ENCODE results near the gene UPK3BL2. TPM values are rescaled to one million over a fixed set of nuclear protein-coding genes. Genes with fewer than 3 reads are reported as not detected.
"Not testable (repeated sequence)": the region's sequence is repeated elsewhere in the genome, so short reads cannot be mapped to it uniquely, and the experiment has no call there.

Gene UPK3BL2
- polyA plus RNA-seq (2014; cell fraction: cytosol; rRNA removed), result 1.1 and 2.4 TPM in 2 replicates
- polyA plus RNA-seq (2014; cell fraction: nucleus; rRNA removed), result 19.3 and 44.0 TPM in 2 replicates

GRCh38 chr7:102543596-102543995 lies at the start of gene UPK3BL2:
UPK3BL2 (minus strand) TSS chr7:102543696; CDS start chr7:102543636, 60 bp downstream.
- not testable (repeated sequence) for DNase-seq (ENCODE audit: low spot score)

- not testable (repeated sequence) for DNase-seq (ENCODE audit: low spot score)
These were observed 49.1 kb upstream of the UPK3BL2 start for GRCh38 chr7:102592477-102593019.

GRCh38 chr7:102589857-102590256 lies 46.4 kb upstream of the UPK3BL2 start:
- DNase-seq (ENCODE audit: low spot score), result not testable (repeated sequence)

- not testable (repeated sequence) for DNase-seq (ENCODE audit: low spot score)
These were observed 40.0 kb upstream of the UPK3BL2 start for GRCh38 chr7:102583495-102583894.

- DNase-seq (ENCODE audit: low spot score), result not testable (repeated sequence)
These were observed 38.2 kb upstream of the UPK3BL2 start for GRCh38 chr7:102581722-102582121.

- not testable (repeated sequence) for DNase-seq (ENCODE audit: low spot score)
These were observed 35.0 kb upstream of the UPK3BL2 start for GRCh38 chr7:102578486-102578885.

DNA sequence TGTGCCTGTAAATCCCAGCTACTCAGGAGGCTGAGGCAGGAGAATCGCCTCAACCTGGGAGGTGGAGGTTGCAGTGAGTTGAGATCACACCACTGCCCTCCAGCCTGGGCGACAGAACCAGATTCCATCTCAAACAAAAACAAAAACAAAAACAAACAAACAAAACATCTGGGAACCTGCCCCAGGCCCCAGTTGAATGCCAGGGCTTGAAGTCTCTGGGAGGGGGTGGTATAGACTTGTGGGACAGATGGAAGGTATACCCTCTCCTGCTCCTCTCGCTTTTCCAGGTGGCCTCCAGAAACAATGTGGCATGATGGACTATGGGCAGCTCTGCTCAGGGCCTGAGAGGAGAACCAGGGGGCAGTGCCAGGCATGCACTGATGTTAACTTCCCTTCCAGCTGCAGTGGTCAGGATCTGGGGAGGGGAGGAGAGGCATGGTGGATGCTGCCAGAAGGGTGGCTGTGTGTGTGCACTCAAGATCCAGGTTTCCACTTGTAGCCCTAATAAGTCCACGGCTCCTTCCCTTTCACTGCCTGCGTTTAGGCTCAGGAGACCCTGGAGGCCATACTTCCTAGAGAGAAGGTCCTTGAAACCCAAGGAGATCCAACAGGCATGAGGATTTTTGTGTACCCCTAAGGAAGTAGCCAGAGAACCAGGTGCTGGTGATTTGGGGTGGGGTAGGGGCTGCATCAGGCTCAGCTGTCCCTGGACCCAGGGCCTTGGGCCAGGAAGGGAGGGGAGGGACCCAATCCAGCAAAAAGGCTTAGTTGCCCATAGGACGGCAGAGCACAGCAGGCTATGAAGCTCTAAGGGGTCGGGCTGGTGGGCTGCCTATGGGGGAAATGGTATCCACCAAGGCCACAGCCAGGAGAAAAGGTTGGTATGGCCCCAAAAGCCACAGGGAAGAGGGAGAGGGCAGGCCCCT lies 34.1 kb upstream of the UPK3BL2 start:
- not testable (repeated sequence) for DNase-seq (ENCODE audit: low spot score)

GRCh38 chr7:102576363-102576762 lies 32.9 kb upstream of the UPK3BL2 start:
- DNase-seq (ENCODE audit: low spot score), result not testable (repeated sequence)

- DNase-seq (ENCODE audit: low spot score), result not testable (repeated sequence)
These were observed 31.1 kb upstream of the UPK3BL2 start for GRCh38 chr7:102574607-102575006.

DNA sequence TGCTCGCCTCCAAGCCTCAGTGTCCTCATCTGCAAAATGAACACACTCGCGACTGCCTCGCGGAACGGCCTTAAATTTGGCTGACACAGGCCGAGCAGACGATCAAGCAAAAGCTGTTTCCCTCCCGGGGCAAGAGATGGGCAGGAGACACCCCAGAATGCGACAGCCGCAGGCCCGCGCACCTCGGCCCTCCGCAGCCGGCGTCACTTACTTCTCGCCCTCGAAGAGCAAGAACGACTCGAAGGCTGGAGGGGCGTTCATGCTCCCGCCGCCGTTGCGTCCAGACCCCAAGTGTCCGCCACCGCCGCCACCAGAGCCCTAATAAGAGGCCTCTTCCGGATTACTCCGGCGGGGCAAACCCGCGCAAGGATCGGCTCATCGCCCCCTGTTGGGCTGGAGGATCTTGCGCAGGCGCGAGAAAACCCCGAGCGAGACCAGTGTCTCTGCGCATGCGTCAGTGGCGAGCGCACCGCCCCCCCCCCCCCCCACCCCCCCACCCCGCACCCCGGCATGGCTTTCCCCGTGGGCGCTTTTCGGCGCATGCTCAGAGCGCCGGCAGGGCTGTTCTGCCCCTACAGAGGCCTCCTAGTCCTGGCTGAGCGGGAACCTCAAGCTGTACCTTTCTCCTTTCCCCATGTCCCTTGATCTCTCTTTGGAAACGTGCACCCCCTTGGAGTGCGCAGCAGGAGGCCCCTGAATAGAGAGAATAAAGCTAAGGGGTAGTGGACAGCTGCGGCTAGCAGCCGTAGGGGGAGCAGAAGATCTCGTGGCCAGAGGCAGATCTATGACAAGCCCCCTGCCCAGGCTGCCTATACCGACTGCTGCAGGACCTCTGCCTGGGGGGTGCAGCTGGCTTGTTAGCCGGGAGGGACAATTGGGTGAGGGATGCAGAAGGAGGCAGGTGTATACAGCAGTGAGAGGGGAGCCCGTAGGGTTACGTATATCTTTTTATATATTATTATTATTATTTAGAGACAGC lies 29.1 kb upstream of the UPK3BL2 start, which contains the start of gene POLR2J3:
Gene POLR2J3 (minus strand): TSS at position 323 of the 979 bp plus-strand sequence. CDS start 62 bp downstream, at position 261.
- DNase-seq (ENCODE audit: low spot score), result peak; percentile 88

DNA sequence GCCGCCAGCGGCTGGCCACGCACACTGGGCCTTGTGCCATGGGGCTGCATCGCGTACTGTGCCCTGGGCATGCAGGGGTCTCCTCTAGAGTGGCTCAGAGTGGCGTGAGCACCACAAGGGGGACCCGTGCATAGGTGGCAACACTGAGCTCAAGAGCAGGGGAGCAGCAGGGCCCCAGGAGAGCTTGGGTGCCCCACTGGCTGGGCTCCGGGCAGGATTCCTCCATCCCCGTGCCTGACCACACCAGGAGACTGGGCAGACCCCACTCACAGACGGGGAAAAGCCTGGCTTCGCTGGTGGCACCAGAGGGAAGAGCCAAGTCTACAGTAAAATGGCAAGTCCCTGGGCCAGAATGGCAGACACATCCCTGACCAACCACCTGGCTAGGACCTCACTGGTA lies 25.1 kb upstream of the UPK3BL2 start:
- not testable (repeated sequence) for DNase-seq (ENCODE audit: low spot score)

GRCh38 chr7:102550808-102551422 lies 7.4 kb upstream of the UPK3BL2 start, which contains the start of gene SPDYE2:
SPDYE2 (plus strand) TSS chr7:102551226; CDS start chr7:102553256, 2,030 bp downstream.
- DNase-seq (ENCODE audit: low spot score), result not testable (repeated sequence)

GRCh38 chr7:102546353-102546752 lies 2.9 kb upstream of the UPK3BL2 start:
- DNase-seq (ENCODE audit: low spot score), result not testable (repeated sequence)

DNA sequence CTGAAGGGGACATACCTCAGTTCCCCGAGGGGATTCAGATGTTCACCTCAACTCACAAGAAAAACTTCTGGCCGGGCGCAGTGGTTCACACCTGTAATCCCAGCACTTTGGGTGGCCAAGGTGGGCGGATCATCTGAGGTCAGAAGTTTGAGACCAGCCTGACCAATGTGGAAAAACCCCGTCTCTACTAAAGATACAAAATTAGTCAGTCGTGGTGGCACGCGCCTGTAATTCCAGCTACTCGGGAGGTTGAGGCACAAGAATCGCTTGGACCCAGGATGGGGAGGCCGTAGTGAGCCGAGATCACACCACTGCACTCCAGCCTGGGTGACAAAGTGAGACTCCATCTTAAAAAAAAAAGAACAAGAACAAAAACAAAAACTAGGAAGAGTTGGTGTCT lies 1.8 kb upstream of the UPK3BL2 start:
- not testable (repeated sequence) for DNase-seq (ENCODE audit: low spot score)

- DNase-seq (ENCODE audit: low spot score), result not testable (repeated sequence)
These were observed 876 bp upstream of the UPK3BL2 start for GRCh38 chr7:102544372-102544771.

DNA sequence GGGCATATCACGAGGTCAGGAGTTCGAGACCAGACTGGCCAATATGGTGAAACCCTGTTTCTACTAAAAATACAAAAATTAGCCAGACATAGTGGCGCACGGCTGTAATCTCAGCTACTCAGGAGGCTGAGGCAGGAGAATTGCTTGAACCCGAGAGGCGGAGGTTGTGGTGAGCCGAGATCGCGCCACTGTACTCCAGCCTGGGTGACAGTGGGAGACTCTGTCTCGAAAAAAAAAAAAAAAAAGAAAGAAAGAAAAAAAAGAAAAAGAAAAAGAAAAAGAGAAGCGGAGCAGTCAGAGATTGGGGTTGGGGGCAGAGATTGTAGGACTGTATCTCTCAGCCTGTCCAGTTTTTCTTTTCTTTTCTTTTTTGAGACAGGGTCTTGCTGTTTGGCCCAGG lies 725 bp downstream of the UPK3BL2 start:
- not testable (repeated sequence) for DNase-seq (ENCODE audit: low spot score)

DNA sequence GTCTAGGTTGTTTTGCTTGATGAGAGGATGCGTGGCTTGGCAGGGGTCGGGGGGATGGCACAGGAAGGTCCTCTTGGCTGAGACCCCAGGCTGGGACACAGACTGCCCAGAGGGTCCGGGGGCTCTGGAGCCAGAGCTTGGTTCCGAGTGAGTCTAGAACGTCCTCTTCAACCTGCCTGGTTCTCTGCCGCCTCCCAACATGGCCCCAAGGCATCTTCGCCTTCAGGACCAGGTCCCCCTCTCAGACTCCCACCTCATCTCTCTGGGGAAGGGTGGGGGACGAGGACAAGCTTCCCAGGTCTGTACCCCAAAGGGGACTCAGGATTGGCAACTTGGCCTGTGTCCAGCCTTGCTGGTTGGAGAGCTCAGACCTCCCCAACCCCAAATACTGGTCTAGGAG lies 1.4 kb downstream of the UPK3BL2 start:
- not testable (repeated sequence) for DNase-seq (ENCODE audit: low spot score)

- DNase-seq (ENCODE audit: low spot score), result not testable (repeated sequence)
These were observed 2.9 kb downstream of the UPK3BL2 start for GRCh38 chr7:102540604-102541003.

DNA sequence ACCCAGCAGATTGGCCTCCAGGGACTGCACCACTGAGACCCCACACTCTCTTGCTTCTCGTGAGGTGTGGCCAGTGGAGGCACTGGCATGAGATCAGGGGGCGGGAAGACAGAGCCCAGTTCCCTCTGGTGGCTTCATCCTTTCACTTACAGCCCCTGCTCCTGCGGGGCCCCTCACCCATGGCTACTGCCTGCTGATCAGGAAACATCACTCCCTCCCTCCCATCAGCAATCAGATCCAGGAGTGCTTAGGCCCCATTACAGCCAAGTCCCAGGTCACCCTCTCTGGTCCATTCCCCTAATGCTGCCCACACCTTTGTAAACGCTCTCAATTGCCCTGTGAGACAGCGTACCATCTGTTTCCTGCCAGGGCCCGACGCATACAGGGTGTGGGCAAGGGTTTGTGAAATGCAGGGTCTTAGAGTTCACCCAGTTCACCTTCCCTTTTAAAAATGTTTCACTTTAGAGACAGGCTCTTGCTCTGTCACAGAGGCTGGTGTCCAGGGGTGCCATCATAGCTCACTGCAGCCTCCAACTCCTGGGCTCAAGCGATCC lies 8.4 kb downstream of the UPK3BL2 start:
- DNase-seq (ENCODE audit: low spot score), result not testable (repeated sequence)

DNA sequence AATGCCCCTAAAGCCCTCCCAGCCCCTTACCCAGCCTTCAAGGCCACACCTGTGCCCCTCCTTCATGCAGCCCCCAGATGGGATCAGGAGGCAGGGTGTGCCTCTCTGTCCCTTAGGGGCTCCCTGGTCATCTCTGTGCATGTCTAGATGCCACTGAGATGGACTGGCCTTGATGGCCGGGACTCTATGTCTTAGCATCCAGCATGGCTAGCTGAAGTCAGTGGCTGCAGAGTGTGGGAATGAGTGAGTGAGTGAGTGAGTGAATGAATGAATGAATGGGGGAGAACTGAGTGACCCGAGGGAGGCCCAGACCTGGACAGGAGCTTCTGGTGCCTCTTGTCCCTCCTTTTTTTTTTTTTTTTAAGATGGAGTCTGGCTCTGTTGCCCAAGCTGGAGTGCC lies 11.4 kb downstream of the UPK3BL2 start:
- DNase-seq (ENCODE audit: low spot score), result not testable (repeated sequence)
